ENCODE measurements around the gene LEF1. TPM values are rescaled to one million over a fixed set of nuclear protein-coding genes. Genes with fewer than 3 reads are reported as not detected.

Gene LEF1
- total RNA-seq, 1 donor from 2014 or later, result 2.8 TPM

GRCh38 chr4:108114503-108114902 is 54.2 kb downstream of the LEF1 start:
- Mint-ChIP-seq H3K27ac (ENCODE audit: unreplicated experiment) (no peak overlapping the region), H3K9me3 (ENCODE audit: low read depth) (no peaks in the 10 kb centered on the region), H3K36me3 (ENCODE audit: low read depth) (no peaks in the 10 kb centered on the region), H3K27me3 (ENCODE audit: low read depth) (no peaks in the 10 kb centered on the region), H3K4me1 (ENCODE audit: low read depth) (peaks cover 24% of the 10 kb centered on the region), H3K4me3 (ENCODE audit: unreplicated experiment) (no peak overlapping the region)
- no peak for DNase-seq (ENCODE audit: low spot score)
- TF ChIP-seq, protein P1, sequence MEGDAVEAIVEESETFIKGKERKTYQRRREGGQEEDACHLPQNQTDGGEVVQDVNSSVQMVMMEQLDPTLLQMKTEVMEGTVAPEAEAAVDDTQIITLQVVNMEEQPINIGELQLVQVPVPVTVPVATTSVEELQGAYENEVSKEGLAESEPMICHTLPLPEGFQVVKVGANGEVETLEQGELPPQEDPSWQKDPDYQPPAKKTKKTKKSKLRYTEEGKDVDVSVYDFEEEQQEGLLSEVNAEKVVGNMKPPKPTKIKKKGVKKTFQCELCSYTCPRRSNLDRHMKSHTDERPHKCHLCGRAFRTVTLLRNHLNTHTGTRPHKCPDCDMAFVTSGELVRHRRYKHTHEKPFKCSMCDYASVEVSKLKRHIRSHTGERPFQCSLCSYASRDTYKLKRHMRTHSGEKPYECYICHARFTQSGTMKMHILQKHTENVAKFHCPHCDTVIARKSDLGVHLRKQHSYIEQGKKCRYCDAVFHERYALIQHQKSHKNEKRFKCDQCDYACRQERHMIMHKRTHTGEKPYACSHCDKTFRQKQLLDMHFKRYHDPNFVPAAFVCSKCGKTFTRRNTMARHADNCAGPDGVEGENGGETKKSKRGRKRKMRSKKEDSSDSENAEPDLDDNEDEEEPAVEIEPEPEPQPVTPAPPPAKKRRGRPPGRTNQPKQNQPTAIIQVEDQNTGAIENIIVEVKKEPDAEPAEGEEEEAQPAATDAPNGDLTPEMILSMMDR (IDR thresholded peaks at IDR 0.05), result no peak

DNA sequence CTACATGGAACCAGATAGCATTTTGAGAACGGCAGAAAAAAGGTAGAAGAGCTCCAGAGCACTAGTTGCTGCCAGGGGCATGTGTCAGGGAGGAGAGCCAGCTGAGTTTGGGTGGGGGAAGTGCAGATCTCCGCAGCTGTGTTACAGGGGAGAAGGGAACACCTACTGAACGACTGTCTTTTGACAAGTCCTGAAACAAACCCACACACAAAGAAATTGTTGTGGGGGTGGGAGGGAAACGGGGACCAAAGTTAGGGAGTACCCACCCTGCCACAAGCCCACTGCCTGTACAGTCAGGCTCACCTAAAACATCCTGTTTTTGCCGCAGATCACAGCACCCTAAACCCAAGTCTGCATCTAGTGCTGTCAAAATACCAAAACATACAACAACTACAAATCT is 55.5 kb downstream of the LEF1 start:
- Mint-ChIP-seq H3K27me3 (ENCODE audit: low read depth) (no peaks in the 10 kb centered on the region), H3K9me3 (ENCODE audit: low read depth) (no peaks in the 10 kb centered on the region), H3K4me1 (ENCODE audit: low read depth) (peaks cover 24% of the 10 kb centered on the region), H3K4me3 (ENCODE audit: unreplicated experiment) (no peak overlapping the region), H3K36me3 (ENCODE audit: low read depth) (no peaks in the 10 kb centered on the region), H3K27ac (ENCODE audit: unreplicated experiment) (no peak overlapping the region)
- TF ChIP-seq, protein P1 (IDR thresholded peaks at IDR 0.05), result no peak
- no peak for DNase-seq (ENCODE audit: low spot score)

- no peaks in the 10 kb centered on the region for H3K27me3 Mint-ChIP-seq (ENCODE audit: low read depth)
- H3K4me1 Mint-ChIP-seq (ENCODE audit: low read depth), result peaks cover 19% of the 10 kb centered on the region
- TF ChIP-seq, protein P1 (IDR thresholded peaks at IDR 0.05), result no peak
- no peak overlapping the region for H3K27ac Mint-ChIP-seq (ENCODE audit: unreplicated experiment)
- no peak for DNase-seq (ENCODE audit: low spot score)
- H3K36me3 Mint-ChIP-seq (ENCODE audit: low read depth), result no peaks in the 10 kb centered on the region
- no peaks in the 10 kb centered on the region for H3K9me3 Mint-ChIP-seq (ENCODE audit: low read depth)
- no peak overlapping the region for H3K4me3 Mint-ChIP-seq (ENCODE audit: unreplicated experiment)
These were observed 57.0 kb downstream of the LEF1 start for GRCh38 chr4:108111781-108112180.

GRCh38 chr4:108110450-108110849 is 58.3 kb downstream of the LEF1 start:
- Mint-ChIP-seq H3K27ac (ENCODE audit: unreplicated experiment) (no peak overlapping the region), H3K9me3 (ENCODE audit: low read depth) (no peaks in the 10 kb centered on the region), H3K27me3 (ENCODE audit: low read depth) (no peaks in the 10 kb centered on the region), H3K4me1 (ENCODE audit: low read depth) (peaks cover 19% of the 10 kb centered on the region), H3K4me3 (ENCODE audit: unreplicated experiment) (no peak overlapping the region), H3K36me3 (ENCODE audit: low read depth) (no peaks in the 10 kb centered on the region)
- no peak for DNase-seq (ENCODE audit: low spot score)
- TF ChIP-seq, protein P1 (IDR thresholded peaks at IDR 0.05), result no peak

DNA sequence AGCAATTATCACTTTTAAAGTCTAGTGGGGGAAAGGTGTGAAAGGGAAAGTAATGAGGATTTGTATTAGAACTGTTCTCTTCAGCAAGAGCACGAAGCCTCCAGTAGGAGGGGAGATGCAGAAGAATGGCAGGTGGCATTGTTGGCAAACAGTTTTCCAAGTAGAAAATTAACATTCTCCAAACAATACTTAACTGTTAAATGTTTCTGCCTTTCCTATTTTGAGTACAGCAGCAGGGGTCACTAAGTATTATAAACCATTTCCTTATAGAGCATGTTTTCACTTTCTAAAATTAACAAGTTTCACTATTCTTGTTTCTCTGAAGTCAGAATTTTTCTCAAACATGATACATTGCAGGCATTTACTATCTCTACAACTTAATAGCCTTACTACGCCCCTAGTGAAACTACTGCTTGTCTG is 58.7 kb downstream of the LEF1 start:
- Mint-ChIP-seq H3K27ac (ENCODE audit: unreplicated experiment) (no peak overlapping the region), H3K27me3 (ENCODE audit: low read depth) (no peaks in the 10 kb centered on the region), H3K9me3 (ENCODE audit: low read depth) (no peaks in the 10 kb centered on the region), H3K4me3 (ENCODE audit: unreplicated experiment) (no peak overlapping the region), H3K4me1 (ENCODE audit: low read depth) (peaks cover 19% of the 10 kb centered on the region), H3K36me3 (ENCODE audit: low read depth) (no peaks in the 10 kb centered on the region)
- TF ChIP-seq, protein P1 (IDR thresholded peaks at IDR 0.05), result no peak
- DNase-seq (ENCODE audit: low spot score), result no peak

All from chondrocyte (in vitro differentiated cells).